ENCODE measurements around the gene EPPIN. TPM values are rescaled to one million over a fixed set of nuclear protein-coding genes. Genes with fewer than 3 reads are reported as not detected.

The EPPIN gene
- total and polyA plus RNA-seq, 2 donors (not counting 3 experiments of a cell fraction or from before 2014, with no cell fraction given) = not detected

DNA sequence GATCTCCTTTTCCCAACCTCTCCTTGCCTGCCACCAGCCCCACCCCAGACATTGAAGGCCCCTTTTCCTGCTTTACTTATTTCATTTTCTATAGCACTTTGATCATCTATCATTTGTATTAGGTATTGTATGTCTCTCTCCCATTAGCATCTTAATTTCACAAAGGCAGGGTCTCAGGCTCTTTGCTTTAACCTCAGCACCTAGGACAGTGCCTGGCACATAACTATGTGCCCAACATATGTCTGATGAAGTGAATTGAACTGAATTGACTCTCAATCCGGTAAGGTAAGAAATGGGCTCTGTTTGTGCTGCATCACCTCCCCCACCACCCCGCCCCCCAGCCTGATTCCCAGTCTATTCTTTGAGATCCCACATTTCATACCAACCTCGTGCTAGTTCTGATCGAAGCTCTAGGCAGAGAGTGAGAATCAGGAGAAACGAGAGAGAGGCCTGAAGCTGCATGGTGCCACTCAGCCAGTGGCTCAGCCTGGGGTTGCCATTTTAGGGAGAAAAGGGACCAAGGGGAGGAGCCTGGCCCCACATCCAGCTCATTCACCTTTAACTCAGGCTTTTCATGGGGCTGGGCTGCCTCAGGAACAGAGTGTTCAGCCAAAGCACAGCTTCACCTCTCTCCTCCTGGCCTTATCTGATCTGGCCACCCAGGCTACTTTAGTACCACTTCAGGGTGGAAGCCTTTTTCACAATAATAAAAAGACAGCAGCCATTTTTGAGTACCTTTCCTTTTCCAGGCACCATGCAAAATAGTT, 31.9 kb downstream of the EPPIN start, which contains the start of gene SPINT3:
SPINT3 (minus strand) TSS at position 476 of the 767 bp plus-strand sequence; CDS start at position 462, 14 bp downstream.
- ChIA-PET CTCF (no interaction called here), POLR2A (no interaction called here)
- H3K27me3 ChIP-seq (ENCODE audit: control insufficient read depth in 2 of 2, insufficient read depth in 2 of 2, low read length in 2 of 2) = no peaks in the 10 kb centered on the region
- H3K9ac ChIP-seq (replicated peaks; ENCODE audit: extremely low read depth, insufficient read depth, low read length) = no peak within 1 kb of the TSS
- BruUV-seq (replicated peaks) = no TSS peak
- no peaks in the 10 kb centered on the region for H4K20me1 ChIP-seq (replicated peaks; ENCODE audit: control insufficient read depth, extremely low read depth, insufficient read depth, low read length)
- no peak for TF ChIP-seq CTCF (IDR thresholded peaks at IDR 0.05; ENCODE audit: extremely low read depth in 1 of 2, insufficient read depth in 1 of 2, low read depth in 1 of 2, low read length in 2 of 2)
- no peak for TF ChIP-seq MAX (IDR thresholded peaks at IDR 0.05; ENCODE audit: insufficient read depth, insufficient read length)
- TF ChIP-seq MYC (IDR thresholded peaks at IDR 0.05; ENCODE audit: low read depth, low read length) = no peak
- no peak for TF ChIP-seq EZH2 (IDR thresholded peaks at IDR 0.05; ENCODE audit: borderline replicate concordance, low read depth, low read length, severe bottlenecking)
- TF ChIP-seq GATA2 (IDR thresholded peaks at IDR 0.05; ENCODE audit: insufficient read depth, insufficient read length, low read depth, low read length) = no peak
- no peak for TF ChIP-seq POLR2AphosphoS5 (IDR thresholded peaks at IDR 0.05; ENCODE audit: insufficient read depth, low read depth, low read length)
- TF ChIP-seq POLR2A (IDR thresholded peaks at IDR 0.05; ENCODE audit: low read depth, low read length) = no peak
- intact Hi-C loops (cut with micrococcal nuclease) (no loop called here), dilution Hi-C loops (cut with MboI; ENCODE audit: extremely low pct_ligation_motif_present, low sequenced_read_pairs) (no loop called here)
- FAIRE-seq (no peak), DNase-seq (ENCODE audit: low read depth, low spot score) (no peak)
- H2AFZ ChIP-seq (ENCODE audit: low read depth, low read length) = no peak within 1 kb of the TSS
- no peak within 1 kb of the TSS for H3K27ac ChIP-seq (ENCODE audit: insufficient read depth, low read depth, low read length)
- no peaks in the 10 kb centered on the region for H3K4me1 ChIP-seq (ENCODE audit: control insufficient read depth, extremely low read depth, insufficient read depth, low read length)
- H3K79me2 ChIP-seq (ENCODE audit: control insufficient read depth, insufficient read depth, low read length) = no peaks in the 10 kb centered on the region
- no peak within 1 kb of the TSS for H3K4me3 ChIP-seq (replicated peaks in 1 of 3; ENCODE audit: insufficient read depth in 1 of 3, low read depth in 1 of 3, low read length in 3 of 3)
- H3K4me2 ChIP-seq (ENCODE audit: insufficient read depth, low read length) = no peak within 1 kb of the TSS
- no peaks in the 10 kb centered on the region for H3K9me3 ChIP-seq (replicated peaks; ENCODE audit: control insufficient read depth, insufficient read depth, low read length)
- H3K9me1 ChIP-seq (replicated peaks; ENCODE audit: control insufficient read depth, extremely low read depth, insufficient read depth, low read length) = no peaks in the 10 kb centered on the region
- no peaks in the 10 kb centered on the region for H3K36me3 ChIP-seq (ENCODE audit: control insufficient read depth in 2 of 2, extremely low read depth in 1 of 2, insufficient read depth in 2 of 2, low read length in 2 of 2)

Measured in endothelial cell of umbilical vein (primary cell).